Heart left ventricle (tissue), 13 donors: ENCODE measurements around the gene C2orf92.

ENCODE experiments used
- POLR2A ChIP-seq, 2 donors: fragments of 450-650 bp; IDR thresholded peaks; one replicate each; pipeline ENCODE4 v1.6.1; 2017; ENCODE audit warnings: antibody characterized with exemption in 2 of 2, mild to moderate bottlenecking in 2 of 2, moderate library complexity in 2 of 2
- TF ChIP-seq, protein P1 (sequence below), 12 donors: fragments of 200-600 bp; sonication (generic) in 4 of 12; IDR thresholded peaks; one replicate each; pipeline versions ENCODE4 v1.5.0 to v1.8.0; 2018 to 2022; ENCODE audit warnings: antibody characterized with exemption in 12 of 12, mild to moderate bottlenecking in 5 of 12
- donor health status: ischemic (EF 13 %, LVEDD 7.1; RV severe dilation, severe dysfunction).
- donor health status: DM: no; HTN: yes; CAD: no.
- donor health status: DM: no; HTN: no; CAD: no.
- donor health status: ischemic (EF 25% LVEDD 6.9; RV normal size, moderate dysfunction).
- donor health status: ischemic (EF 25% LVEDD 5.7; RV mildly dilated, moderate dysfunction).
- donor health status: ischemic (EF 35%, LVEDD 5.7; RV mildly dilated, moderate dysfunction).
- donor health status: nonischemic (EF 11% LVEDD 7.7; RV severe dilation, severe dysfunction).
- donor health status: DM: yes; HTN: yes; CAD: no.
- donor health status: PGD.
- donor health status: ischemic (EF 29% LVEDD 5.4; RV normal size, mild dysfunction).
- donor health status: nonischemic (EF 23%, LVEDD 6.1; RV moderate dilation, normal function).

DNA sequence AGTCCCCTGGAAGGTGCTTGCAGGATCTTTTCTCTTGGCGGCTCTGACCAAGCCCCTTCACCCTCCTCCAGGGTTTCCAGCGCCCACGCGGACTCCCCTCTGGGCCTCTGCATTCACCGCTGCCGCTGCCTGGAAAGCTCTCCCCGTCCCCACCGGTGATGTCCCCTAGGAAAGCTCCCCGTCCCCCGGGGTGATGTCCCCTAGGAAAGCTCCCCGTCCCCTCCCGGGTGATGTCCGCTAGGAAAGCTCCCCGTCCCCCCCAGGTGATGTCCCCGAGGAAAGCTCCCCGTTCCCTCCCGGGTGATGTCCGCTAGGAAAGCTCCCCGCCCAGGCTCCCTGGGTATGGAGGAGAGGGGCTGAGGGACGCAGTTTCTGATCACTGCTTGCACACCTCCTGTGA, 71.7 kb downstream of the C2orf92 start:
- TF ChIP-seq, protein P1, sequence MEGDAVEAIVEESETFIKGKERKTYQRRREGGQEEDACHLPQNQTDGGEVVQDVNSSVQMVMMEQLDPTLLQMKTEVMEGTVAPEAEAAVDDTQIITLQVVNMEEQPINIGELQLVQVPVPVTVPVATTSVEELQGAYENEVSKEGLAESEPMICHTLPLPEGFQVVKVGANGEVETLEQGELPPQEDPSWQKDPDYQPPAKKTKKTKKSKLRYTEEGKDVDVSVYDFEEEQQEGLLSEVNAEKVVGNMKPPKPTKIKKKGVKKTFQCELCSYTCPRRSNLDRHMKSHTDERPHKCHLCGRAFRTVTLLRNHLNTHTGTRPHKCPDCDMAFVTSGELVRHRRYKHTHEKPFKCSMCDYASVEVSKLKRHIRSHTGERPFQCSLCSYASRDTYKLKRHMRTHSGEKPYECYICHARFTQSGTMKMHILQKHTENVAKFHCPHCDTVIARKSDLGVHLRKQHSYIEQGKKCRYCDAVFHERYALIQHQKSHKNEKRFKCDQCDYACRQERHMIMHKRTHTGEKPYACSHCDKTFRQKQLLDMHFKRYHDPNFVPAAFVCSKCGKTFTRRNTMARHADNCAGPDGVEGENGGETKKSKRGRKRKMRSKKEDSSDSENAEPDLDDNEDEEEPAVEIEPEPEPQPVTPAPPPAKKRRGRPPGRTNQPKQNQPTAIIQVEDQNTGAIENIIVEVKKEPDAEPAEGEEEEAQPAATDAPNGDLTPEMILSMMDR (IDR thresholded peaks at IDR 0.05), result no peak
- no peak for TF ChIP-seq POLR2A (IDR thresholded peaks at IDR 0.05)
